SK-N-SH treated with all-trans-retinoic acid at 6 μM for 48 hours (cell line): Measurements from ENCODE around the gene ATP5PF.
"Not testable (repeated sequence)": the region's sequence is repeated elsewhere in the genome, so short reads cannot be mapped to it uniquely, and the experiment has no call there.

ENCODE experiments used
- ATAC-seq: fragments of 200-7000 bp; cut with Tn5 transposase; 3 replicates; pipeline ENCODE4 v1.9.1; 2020; ENCODE audit warnings: mild to moderate bottlenecking, moderate library complexity
- ARNTL ChIP-seq: fragments of 450-650 bp; formaldehyde crosslinking; IDR thresholded peaks from 2 replicates; pipeline ENCODE4 v1.5.0; 2020; ENCODE audit warnings: low read depth, mild to moderate bottlenecking, moderate library complexity, borderline replicate concordance
- BACH2 ChIP-seq: fragments of 250-450 bp; sonication (Bioruptor Pico); IDR thresholded peaks from 2 replicates; pipeline ENCODE4 v1.9.0; 2021; ENCODE audit warnings: mild to moderate bottlenecking, borderline replicate concordance
- CREB5 ChIP-seq: fragments of 250-450 bp; sonication (Bioruptor Pico); IDR thresholded peaks from 2 replicates; pipeline ENCODE4 v1.5.1; 2020; ENCODE audit warnings: low read depth, mild to moderate bottlenecking, moderate library complexity
- CSDC2 ChIP-seq: fragments of 250-450 bp; sonication (Bioruptor Pico); IDR thresholded peaks from 2 replicates; pipeline ENCODE4 v1.5.0; 2020; ENCODE audit warnings: mild to moderate bottlenecking, moderate library complexity
- ISL1 ChIP-seq: fragments of 250-450 bp; sonication (Bioruptor Pico); IDR thresholded peaks from 2 replicates; pipeline ENCODE4 v2.1.2; 2022; ENCODE audit warnings: mild to moderate bottlenecking, moderate library complexity
- OSR1 ChIP-seq: fragments of 250-450 bp; sonication (Bioruptor Pico); IDR thresholded peaks from 2 replicates; pipeline ENCODE4 v1.8.0; 2022; ENCODE audit warnings: moderate library complexity, mild to moderate bottlenecking, inconsistent platforms
- POU6F1 ChIP-seq: fragments of 250-450 bp; sonication (Bioruptor Pico); IDR thresholded peaks from 2 replicates; pipeline ENCODE4 v1.8.0; 2021; ENCODE audit warnings: low read depth, mild to moderate bottlenecking, moderate library complexity, borderline replicate concordance
- PPARA ChIP-seq: fragments of 250-450 bp; sonication (Bioruptor Pico); IDR thresholded peaks from 2 replicates; pipeline ENCODE4 v1.5.0; 2020; ENCODE audit warnings: mild to moderate bottlenecking, borderline replicate concordance
- RARB ChIP-seq: fragments of 250-450 bp; sonication (Bioruptor Pico); IDR thresholded peaks from 2 replicates; pipeline ENCODE4 v1.8.0; 2021; ENCODE audit warnings: mild to moderate bottlenecking, moderate library complexity
- SNAI2 ChIP-seq: fragments of 250-450 bp; sonication (Bioruptor Pico); IDR thresholded peaks from 2 replicates; pipeline ENCODE4 v1.5.0; 2020; ENCODE audit warnings: mild to moderate bottlenecking, moderate library complexity
- TCF4 ChIP-seq: fragments of 250-450 bp; sonication (Bioruptor Pico); IDR thresholded peaks from 2 replicates; pipeline ENCODE4 v1.8.0; 2021; ENCODE audit warnings: mild to moderate bottlenecking, moderate library complexity, borderline replicate concordance
- TOX ChIP-seq: fragments of 250-450 bp; sonication (Bioruptor Pico); IDR thresholded peaks from 2 replicates; pipeline ENCODE4 v1.8.0; 2021; ENCODE audit warnings: mild to moderate bottlenecking, moderate library complexity, borderline replicate concordance
- TSHZ2 ChIP-seq: fragments of 250-450 bp; sonication (Bioruptor Pico); IDR thresholded peaks from 2 replicates; pipeline ENCODE4 v1.5.0; 2020; ENCODE audit warnings: mild to moderate bottlenecking, moderate library complexity
- ZFP3 ChIP-seq: fragments of 250-450 bp; sonication (Bioruptor Pico); IDR thresholded peaks from 2 replicates; pipeline ENCODE4 v1.5.0; 2020; ENCODE audit warnings: mild to moderate bottlenecking, moderate library complexity
- ZFP30 ChIP-seq: fragments of 450-650 bp; formaldehyde crosslinking; IDR thresholded peaks from 2 replicates; pipeline ENCODE4 v1.5.0; 2022; ENCODE audit warnings: mild to moderate bottlenecking, moderate library complexity
- ZNF70 ChIP-seq: fragments of 450-650 bp; formaldehyde crosslinking; IDR thresholded peaks from 2 replicates; pipeline ENCODE4 v1.5.0; 2020; ENCODE audit warnings: mild to moderate bottlenecking, moderate library complexity
- ZNF8 ChIP-seq: fragments of 450-650 bp; formaldehyde crosslinking; IDR thresholded peaks from 2 replicates; pipeline ENCODE4 v1.5.0; 2020; ENCODE audit warnings: mild to moderate bottlenecking, moderate library complexity
- TF ChIP-seq, protein P1 (sequence below): fragments of 250-450 bp; sonication (Bioruptor Pico); IDR thresholded peaks from 2 replicates; pipeline ENCODE4 v1.8.0; 2020; ENCODE audit warnings: mild to moderate bottlenecking, moderate library complexity, borderline replicate concordance

Gene ATP5PF

DNA sequence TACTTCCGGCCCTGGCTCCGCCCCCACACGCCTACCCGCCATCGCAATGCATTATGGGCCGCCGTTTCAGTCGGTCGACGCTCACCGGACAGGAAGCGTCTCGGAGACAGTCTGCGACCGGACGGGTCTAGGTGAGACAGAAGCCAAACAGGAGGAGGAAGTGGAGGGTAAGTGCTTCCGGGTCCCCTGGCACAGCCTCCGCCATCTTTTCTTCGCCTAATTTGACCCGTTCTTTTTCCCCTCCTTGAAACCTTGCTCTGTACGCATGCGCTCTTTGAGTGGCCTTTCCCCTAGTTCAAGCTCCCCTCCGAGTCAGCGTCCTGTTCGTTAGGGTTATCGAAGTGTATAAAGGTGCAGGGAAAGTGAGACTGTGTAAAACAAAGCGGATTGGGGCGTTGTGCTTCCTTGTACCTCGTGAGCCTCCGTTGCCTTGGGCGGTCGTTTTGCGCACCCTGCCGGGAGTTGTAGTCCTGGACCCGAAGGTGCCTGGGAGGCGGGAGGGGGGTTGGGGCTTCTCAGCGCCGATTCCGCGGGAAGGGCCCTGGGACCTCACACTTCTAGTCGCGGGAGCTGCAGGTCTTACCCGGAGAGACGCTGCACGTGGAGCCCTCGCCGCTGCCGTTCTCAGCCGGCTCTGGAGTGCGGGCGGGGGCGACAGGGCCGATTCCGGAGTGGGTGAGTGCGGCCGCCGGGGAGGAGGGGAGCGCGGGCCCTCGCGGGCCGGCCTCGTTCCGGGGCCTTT lies at the start of gene ATP5PF, which contains the start of gene GABPA:
TSS of gene ATP5PF (minus strand) at position 1 of the 742 bp plus-strand sequence. CDS start 5,110 bp downstream, outside the sequence.
TSS of gene GABPA (plus strand) at position 69 of the 742 bp plus-strand sequence. CDS start 6,627 bp downstream, outside the sequence.
- TF ChIP-seq ISL1 (CRISPR knock-in tag): no peak
- TF ChIP-seq RARB: no peak
- TF ChIP-seq, protein P1, sequence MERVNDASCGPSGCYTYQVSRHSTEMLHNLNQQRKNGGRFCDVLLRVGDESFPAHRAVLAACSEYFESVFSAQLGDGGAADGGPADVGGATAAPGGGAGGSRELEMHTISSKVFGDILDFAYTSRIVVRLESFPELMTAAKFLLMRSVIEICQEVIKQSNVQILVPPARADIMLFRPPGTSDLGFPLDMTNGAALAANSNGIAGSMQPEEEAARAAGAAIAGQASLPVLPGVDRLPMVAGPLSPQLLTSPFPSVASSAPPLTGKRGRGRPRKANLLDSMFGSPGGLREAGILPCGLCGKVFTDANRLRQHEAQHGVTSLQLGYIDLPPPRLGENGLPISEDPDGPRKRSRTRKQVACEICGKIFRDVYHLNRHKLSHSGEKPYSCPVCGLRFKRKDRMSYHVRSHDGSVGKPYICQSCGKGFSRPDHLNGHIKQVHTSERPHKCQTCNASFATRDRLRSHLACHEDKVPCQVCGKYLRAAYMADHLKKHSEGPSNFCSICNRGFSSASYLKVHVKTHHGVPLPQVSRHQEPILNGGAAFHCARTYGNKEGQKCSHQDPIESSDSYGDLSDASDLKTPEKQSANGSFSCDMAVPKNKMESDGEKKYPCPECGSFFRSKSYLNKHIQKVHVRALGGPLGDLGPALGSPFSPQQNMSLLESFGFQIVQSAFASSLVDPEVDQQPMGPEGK (CRISPR knock-in tag): peak; percentile 61; the same call in 1 of the 2 replicates
- TF ChIP-seq, all 23 proteins: peak for 1
- peak; percentile 93 for ATAC-seq

DNA sequence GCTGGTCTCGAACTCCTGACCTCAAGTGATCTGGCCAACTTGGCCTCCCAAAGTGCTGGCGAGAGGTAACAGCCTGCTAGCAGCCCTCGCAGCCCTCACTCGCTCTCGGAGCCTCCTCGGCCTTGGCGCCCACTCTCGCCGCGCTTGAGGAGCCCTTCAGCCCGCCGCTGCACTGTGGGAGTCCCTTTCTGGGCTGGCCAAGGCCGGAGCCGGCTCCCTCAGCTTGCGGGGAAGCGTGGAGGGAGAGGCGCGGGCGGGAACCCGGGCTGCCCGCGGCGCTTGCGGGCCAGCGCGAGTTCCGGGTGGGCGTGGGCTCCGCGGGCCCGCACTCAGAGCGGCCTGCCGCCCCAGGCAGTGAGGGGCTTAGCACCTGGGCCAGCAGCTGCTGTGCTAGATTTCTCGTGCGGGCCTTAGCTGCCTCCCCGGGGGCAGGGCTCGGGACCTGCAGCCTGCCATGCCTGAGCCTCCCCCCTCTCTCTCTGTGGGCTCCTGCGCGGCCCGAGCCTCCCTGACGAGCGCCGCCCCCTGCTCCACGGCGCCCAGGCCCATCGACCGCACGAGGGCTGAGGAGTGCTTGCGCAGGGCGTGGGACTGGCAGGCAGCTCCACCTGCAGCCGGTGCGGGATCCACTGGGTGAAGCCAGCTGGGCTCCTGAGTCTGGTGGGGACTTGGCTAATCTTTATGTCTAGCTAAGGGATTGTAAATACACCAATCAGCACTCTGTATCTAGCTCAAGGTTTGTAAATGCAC lies 43.6 kb upstream of the ATP5PF start:
- not testable (repeated sequence) for ATAC-seq

DNA sequence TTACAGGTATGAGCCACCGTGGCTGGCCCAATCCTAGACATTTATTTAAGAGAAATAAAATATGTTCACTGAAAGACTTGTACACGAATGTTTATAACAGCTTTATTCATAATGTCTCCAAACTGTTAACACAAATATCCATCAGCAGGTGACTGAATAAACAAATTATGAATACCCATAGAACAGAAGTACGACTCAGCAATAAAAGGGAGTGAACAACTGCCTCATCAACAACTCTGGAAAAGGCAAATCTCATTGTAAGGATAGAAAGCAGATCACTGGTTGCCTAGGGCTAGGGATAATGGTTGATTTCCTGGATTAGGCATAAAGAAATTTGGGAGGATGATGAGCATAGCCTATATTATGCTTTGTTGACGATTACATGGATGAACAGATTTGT lies 41.7 kb upstream of the ATP5PF start:
- TF ChIP-seq ZFP3 (CRISPR knock-in tag) (no peak), BACH2 (no peak), ZFP30 (CRISPR knock-in tag) (no peak), ARNTL (CRISPR knock-in tag) (no peak), ZNF8 (CRISPR knock-in tag) (no peak), RARB (no peak), POU6F1 (CRISPR knock-in tag) (no peak), PPARA (no peak), CSDC2 (no peak), ZNF70 (CRISPR knock-in tag) (no peak), TOX (no peak), SNAI2 (CRISPR knock-in tag) (no peak)
- TF ChIP-seq, protein P1 (CRISPR knock-in tag): no peak
- TF ChIP-seq, all 23 proteins: peak for 0
- ATAC-seq: no peak

DNA sequence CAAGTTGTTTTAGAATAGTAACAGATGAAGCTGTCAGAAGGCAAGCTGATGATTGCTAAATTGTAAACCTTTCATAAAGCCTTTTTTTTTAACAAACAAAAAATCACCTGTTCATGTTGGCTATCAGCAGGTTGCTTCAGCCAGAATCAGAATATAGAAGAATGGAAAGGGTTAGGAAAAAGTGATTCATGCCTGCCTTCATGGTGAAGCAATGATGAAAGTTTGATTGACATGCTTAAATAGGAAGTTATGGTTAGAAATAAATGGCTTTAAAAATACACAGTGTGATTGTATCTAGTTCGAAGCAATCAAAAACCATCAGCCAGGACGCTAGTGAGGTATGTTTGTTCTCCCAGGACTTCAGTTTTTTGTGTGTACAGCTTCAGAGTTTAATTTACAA lies 38.0 kb upstream of the ATP5PF start:
- TF ChIP-seq ISL1 (CRISPR knock-in tag) (peak; percentile 20; the same call in 1 of the 2 replicates), RARB (no peak)
- TF ChIP-seq, all 23 proteins: peak for 1
- ATAC-seq: no peak

GRCh38 chr21:25767921-25768320 lies 33.2 kb upstream of the ATP5PF start:
- no peak for ATAC-seq
- TF ChIP-seq, protein P1 (CRISPR knock-in tag): no peak
- TF ChIP-seq TCF4 (CRISPR knock-in tag): no peak
- no peak for TF ChIP-seq ZFP30 (CRISPR knock-in tag)
- TF ChIP-seq POU6F1 (CRISPR knock-in tag): no peak
- no peak for TF ChIP-seq OSR1
- no peak for TF ChIP-seq ARNTL (CRISPR knock-in tag)
- no peak for TF ChIP-seq CSDC2
- TF ChIP-seq BACH2: no peak
- TF ChIP-seq TSHZ2: no peak
- no peak for TF ChIP-seq CREB5 (CRISPR knock-in tag)
- TF ChIP-seq ZNF8 (CRISPR knock-in tag): no peak
